Activated T-cell treated with anti-CD3 and anti-CD28 coated beads, Interleukin-2, amount 50 U/mL, for 72 hours (primary cell): Measurements from ENCODE around the gene NUMA1. TPM values are rescaled to one million over a fixed set of nuclear protein-coding genes. Genes with fewer than 3 reads are reported as not detected.

Experiments
- ATAC-seq, 2 donors: fragments of 150-1000 bp; cut with Tn5 transposase; replicated peaks in 1 of 2; 2 replicates each; pipeline ENCODE4 v1.10.0; 2021; ENCODE audit warnings: moderate library complexity in 2 of 2, mild to moderate bottlenecking in 1 of 2
- DNase-seq, 2 donors: peaks; one replicate each; pipeline ENCODE4 v3.0.0; 2021 to 2022; ENCODE audit warnings: mixed read lengths in 1 of 2
- H3K27ac Mint-ChIP-seq: one replicate; pipeline ENCODE4 v1.8.0; 2022; ENCODE audit warnings: mild to moderate bottlenecking, moderate library complexity, mixed read lengths
- H3K27me3 Mint-ChIP-seq: one replicate; pipeline ENCODE4 v1.8.0; 2022; ENCODE audit warnings: low read depth, mixed read lengths
- H3K36me3 Mint-ChIP-seq, 2 donors: one replicate each; pipeline ENCODE4 v1.8.0; 2022; ENCODE audit warnings: mixed read lengths in 2 of 2, mild to moderate bottlenecking in 1 of 2; ENCODE audit not compliant: insufficient read depth in 2 of 2
- H3K4me1 Mint-ChIP-seq: one replicate; pipeline ENCODE4 v1.8.0; 2022; ENCODE audit warnings: low read depth, mixed read lengths
- H3K4me3 Mint-ChIP-seq, 2 donors: one replicate each; pipeline ENCODE4 v1.8.0; 2022; ENCODE audit warnings: mild to moderate bottlenecking in 2 of 2, mixed read lengths in 2 of 2, moderate library complexity in 2 of 2
- H3K9me3 Mint-ChIP-seq, 2 donors: one replicate each; pipeline ENCODE4 v1.8.0; 2022; ENCODE audit warnings: mixed read lengths in 2 of 2
- total RNA-seq, 2 donors: library from RNA; stranded (reverse); gene quantifications; one replicate each; pipeline ENCODE4 v1.2.3, GENCODE V29; 2022

Gene NUMA1, protein sequence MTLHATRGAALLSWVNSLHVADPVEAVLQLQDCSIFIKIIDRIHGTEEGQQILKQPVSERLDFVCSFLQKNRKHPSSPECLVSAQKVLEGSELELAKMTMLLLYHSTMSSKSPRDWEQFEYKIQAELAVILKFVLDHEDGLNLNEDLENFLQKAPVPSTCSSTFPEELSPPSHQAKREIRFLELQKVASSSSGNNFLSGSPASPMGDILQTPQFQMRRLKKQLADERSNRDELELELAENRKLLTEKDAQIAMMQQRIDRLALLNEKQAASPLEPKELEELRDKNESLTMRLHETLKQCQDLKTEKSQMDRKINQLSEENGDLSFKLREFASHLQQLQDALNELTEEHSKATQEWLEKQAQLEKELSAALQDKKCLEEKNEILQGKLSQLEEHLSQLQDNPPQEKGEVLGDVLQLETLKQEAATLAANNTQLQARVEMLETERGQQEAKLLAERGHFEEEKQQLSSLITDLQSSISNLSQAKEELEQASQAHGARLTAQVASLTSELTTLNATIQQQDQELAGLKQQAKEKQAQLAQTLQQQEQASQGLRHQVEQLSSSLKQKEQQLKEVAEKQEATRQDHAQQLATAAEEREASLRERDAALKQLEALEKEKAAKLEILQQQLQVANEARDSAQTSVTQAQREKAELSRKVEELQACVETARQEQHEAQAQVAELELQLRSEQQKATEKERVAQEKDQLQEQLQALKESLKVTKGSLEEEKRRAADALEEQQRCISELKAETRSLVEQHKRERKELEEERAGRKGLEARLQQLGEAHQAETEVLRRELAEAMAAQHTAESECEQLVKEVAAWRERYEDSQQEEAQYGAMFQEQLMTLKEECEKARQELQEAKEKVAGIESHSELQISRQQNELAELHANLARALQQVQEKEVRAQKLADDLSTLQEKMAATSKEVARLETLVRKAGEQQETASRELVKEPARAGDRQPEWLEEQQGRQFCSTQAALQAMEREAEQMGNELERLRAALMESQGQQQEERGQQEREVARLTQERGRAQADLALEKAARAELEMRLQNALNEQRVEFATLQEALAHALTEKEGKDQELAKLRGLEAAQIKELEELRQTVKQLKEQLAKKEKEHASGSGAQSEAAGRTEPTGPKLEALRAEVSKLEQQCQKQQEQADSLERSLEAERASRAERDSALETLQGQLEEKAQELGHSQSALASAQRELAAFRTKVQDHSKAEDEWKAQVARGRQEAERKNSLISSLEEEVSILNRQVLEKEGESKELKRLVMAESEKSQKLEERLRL (N-terminal part only)
- 100 to 1,000 TPM; 156 to 163 TPM for total RNA-seq

GRCh38 chr11:72080326-72081183, at the start of gene NUMA1, which contains the start of gene LRRC51:
Gene NUMA1, minus strand, starts transcription at chr11:72080542. Its CDS starts 44,599 bp downstream, at chr11:72035943.
Gene LRRC51, plus strand, starts transcription at chr11:72080850. Its CDS starts 8,234 bp downstream, at chr11:72089084.
- peak; percentile 95 for ATAC-seq

DNA sequence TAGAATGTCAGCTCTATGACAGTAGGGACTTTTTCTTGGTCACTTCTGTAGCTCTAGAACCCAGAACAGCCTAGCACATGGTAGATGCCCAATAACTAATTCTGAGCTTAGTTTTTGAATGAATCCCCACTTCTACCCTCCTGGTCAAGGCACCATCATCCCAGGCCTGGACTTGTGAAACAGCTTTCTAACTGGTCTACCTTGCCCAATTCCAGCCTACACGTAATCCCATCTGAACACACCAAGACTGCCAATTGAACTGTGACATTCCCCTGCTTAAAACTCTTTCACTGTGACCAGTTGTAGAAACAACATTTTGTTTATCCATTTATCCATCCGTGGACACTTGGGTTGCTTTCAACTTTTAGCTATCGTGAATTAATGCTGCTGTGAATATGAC, 49.0 kb upstream of the NUMA1 start:
- peaks cover 10 to 15% of the 10 kb centered on the region in 2 donors for H3K9me3 Mint-ChIP-seq
- H3K36me3 Mint-ChIP-seq = peaks cover 10 to 21% of the 10 kb centered on the region in 2 donors
- DNase-seq (no peak), ATAC-seq (no peak)
- no peak overlapping the region for H3K27ac Mint-ChIP-seq
- no peaks in the 10 kb centered on the region for H3K4me1 Mint-ChIP-seq
- peaks cover 31% of the 10 kb centered on the region for H3K27me3 Mint-ChIP-seq
- no peak overlapping the region for H3K4me3 Mint-ChIP-seq

More at GRCh38 chr11:72080326-72081183, at the start of gene NUMA1, which contains the start of gene LRRC51:
- peaks cover 36% of the 10 kb centered on the region for H3K4me1 Mint-ChIP-seq
- peak; percentile 98 to 99 for DNase-seq
- no peaks in the 10 kb centered on the region for H3K9me3 Mint-ChIP-seq
- peak within 1 kb of the TSS; percentile 89 for H3K27ac Mint-ChIP-seq
- peaks cover 1% of the 10 kb centered on the region in 2 donors for H3K36me3 Mint-ChIP-seq
- peak within 1 kb of the TSS; percentile 99 for H3K4me3 Mint-ChIP-seq
- H3K27me3 Mint-ChIP-seq = no peaks in the 10 kb centered on the region

DNA sequence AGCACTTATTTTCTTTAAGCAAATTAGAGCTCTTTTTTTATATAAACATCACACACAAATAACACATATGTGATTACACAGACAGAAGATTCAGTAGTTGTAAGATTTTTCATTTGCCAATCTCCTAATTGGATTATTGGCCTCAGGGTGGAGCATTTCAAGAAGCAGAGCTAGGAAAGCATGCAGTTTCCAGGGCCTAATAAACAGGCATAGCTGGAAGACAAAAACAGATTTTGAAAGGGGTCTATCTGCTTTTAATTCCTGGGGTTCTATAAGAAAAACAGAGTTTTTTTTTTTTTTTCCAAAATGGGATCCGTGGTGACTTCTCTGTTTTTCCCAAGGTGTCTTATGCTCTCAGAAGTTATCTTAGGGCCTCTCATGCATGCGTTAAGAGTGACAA, 47.6 kb upstream of the NUMA1 start:
- DNase-seq (no peak), ATAC-seq (no peak)
- Mint-ChIP-seq H3K36me3 (peaks cover 10 to 23% of the 10 kb centered on the region in 2 donors), H3K4me1 (no peaks in the 10 kb centered on the region), H3K27ac (no peak overlapping the region), H3K9me3 (peaks cover 10 to 15% of the 10 kb centered on the region in 2 donors), H3K27me3 (peaks cover 25% of the 10 kb centered on the region), H3K4me3 (no peak overlapping the region)

GRCh38 chr11:72125956-72126355, 45.6 kb upstream of the NUMA1 start:
- DNase-seq (no peak), ATAC-seq (no peak)
- peaks cover 24% of the 10 kb centered on the region for H3K27me3 Mint-ChIP-seq
- no peak overlapping the region for H3K4me3 Mint-ChIP-seq
- H3K36me3 Mint-ChIP-seq = peaks cover 10 to 23% of the 10 kb centered on the region in 2 donors
- peaks cover 10 to 15% of the 10 kb centered on the region in 2 donors for H3K9me3 Mint-ChIP-seq
- no peak overlapping the region for H3K27ac Mint-ChIP-seq
- no peaks in the 10 kb centered on the region for H3K4me1 Mint-ChIP-seq

DNA sequence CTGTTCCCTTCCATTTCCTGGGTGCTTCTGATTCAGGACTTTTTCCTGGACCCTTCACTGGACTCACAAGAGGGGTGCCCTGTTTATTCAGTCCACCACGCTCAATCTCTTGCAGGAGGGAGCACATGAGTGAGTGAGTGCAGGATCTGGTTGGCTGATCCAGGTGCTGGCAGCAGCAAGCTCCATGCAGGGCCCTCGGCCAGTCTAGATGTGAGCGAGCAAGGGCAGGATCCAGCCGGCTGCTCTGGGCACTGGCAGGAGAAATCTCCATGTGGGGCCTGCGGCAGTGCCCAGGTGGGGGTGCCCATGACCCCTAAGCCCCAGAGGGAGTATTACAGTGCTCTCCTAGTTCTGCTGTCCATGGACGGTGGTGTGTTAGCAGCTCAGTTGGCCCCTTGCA, 43.7 kb upstream of the NUMA1 start:
- no peak overlapping the region for H3K27ac Mint-ChIP-seq
- H3K27me3 Mint-ChIP-seq = peaks cover 21% of the 10 kb centered on the region
- DNase-seq (no peak), ATAC-seq (no peak)
- H3K4me3 Mint-ChIP-seq = no peak overlapping the region
- no peaks in the 10 kb centered on the region for H3K4me1 Mint-ChIP-seq
- H3K9me3 Mint-ChIP-seq = peaks cover 8 to 10% of the 10 kb centered on the region in 2 donors
- peaks cover 5 to 16% of the 10 kb centered on the region in 2 donors for H3K36me3 Mint-ChIP-seq

DNA sequence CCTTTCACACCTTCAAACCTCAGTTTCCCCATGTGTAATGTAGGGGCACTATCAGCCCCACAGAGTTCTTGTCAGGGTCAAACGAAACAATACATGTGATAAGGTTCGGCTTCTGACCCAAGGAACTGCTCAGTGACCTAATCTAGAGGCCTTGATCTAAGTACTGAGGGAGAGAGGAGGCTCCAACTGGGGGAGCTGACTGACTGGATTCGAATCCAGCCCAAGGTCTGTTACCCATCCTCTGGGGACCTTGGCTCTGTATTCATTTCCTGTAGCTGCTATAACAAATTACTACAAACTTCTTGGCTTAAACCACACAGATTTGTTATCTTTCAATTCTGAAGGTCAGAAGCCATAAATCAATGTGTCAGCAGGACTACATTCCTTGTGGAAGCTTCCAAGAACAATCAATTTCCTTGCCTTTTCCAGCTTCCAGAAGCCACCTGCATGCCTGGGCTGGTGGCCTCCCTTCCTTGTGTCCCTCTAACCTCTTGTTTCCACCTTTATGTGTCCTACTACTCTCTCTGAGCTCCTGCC, 42.8 kb upstream of the NUMA1 start:
- H3K4me1 Mint-ChIP-seq = no peaks in the 10 kb centered on the region
- ATAC-seq = no peak
- peaks cover 0 to 9% of the 10 kb centered on the region in 2 donors for H3K36me3 Mint-ChIP-seq
- H3K9me3 Mint-ChIP-seq = peaks cover 3 to 4% of the 10 kb centered on the region in 2 donors
- DNase-seq = no peak
- H3K27me3 Mint-ChIP-seq = peaks cover 15% of the 10 kb centered on the region
- H3K27ac Mint-ChIP-seq = no peak overlapping the region
- H3K4me3 Mint-ChIP-seq = no peak overlapping the region

GRCh38 chr11:72122607-72123006, 42.3 kb upstream of the NUMA1 start:
- DNase-seq (no peak), ATAC-seq (no peak)
- no peak overlapping the region for H3K4me3 Mint-ChIP-seq
- H3K27me3 Mint-ChIP-seq = peaks cover 15% of the 10 kb centered on the region
- H3K36me3 Mint-ChIP-seq = peaks cover 0 to 6% of the 10 kb centered on the region in 2 donors
- peaks cover 1 to 2% of the 10 kb centered on the region in 2 donors for H3K9me3 Mint-ChIP-seq
- no peaks in the 10 kb centered on the region for H3K4me1 Mint-ChIP-seq
- H3K27ac Mint-ChIP-seq = no peak overlapping the region

- Mint-ChIP-seq H3K36me3 (peaks cover 0 to 2% of the 10 kb centered on the region in 2 donors), H3K4me1 (no peaks in the 10 kb centered on the region), H3K4me3 (no peak overlapping the region), H3K27ac (no peak overlapping the region), H3K9me3 (no peaks in the 10 kb centered on the region), H3K27me3 (peaks cover 15% of the 10 kb centered on the region)
- DNase-seq (no peak), ATAC-seq (no peak)
These were observed 40.6 kb upstream of the NUMA1 start for GRCh38 chr11:72120930-72121329.

GRCh38 chr11:72119198-72119597, 38.9 kb upstream of the NUMA1 start:
- Mint-ChIP-seq H3K4me1 (no peaks in the 10 kb centered on the region), H3K27ac (no peak overlapping the region), H3K36me3 (peaks cover 0 to under 1% of the 10 kb centered on the region in 2 donors), H3K4me3 (no peak overlapping the region), H3K27me3 (peaks cover 8% of the 10 kb centered on the region), H3K9me3 (no peaks in the 10 kb centered on the region)
- DNase-seq = no peak
- no peak for ATAC-seq

DNA sequence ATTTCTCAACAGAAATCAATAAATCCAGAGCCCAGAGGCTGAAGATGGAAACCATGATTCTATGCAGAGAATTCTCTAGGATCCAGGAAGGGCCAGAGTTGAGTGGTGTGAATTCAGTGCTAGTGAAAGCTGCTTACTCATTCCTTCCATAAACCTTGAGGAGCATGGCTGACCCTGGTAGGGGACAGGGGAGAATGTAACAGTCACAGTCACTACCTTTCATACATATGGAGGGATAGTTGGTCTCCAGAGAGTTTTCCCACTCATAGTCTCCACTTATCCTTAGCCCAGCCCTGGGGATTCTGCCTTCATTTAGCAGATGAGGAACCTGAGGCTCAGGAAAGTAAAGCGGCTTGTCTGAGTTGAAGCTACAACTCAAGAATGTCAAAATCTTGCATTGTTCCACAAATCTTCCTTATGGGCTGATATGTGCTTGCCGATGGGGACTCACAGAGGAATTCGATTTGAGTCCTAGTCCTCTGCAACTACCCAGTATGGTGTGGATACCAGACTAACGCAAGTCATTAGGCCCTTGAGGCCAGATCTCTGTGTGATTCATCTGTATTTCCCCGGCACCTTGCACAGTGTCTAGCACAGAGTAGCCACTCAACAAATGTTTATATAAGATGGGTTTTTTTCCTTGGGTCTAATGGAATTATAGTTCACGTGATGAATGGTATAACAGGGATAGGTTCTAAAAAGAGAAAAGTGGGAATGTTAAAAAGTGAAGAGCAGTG, 35.8 kb upstream of the NUMA1 start:
- DNase-seq = no peak
- no peak for ATAC-seq
- Mint-ChIP-seq H3K4me1 (peaks cover 9% of the 10 kb centered on the region), H3K27ac (no peak overlapping the region), H3K27me3 (no peaks in the 10 kb centered on the region), H3K4me3 (no peak overlapping the region), H3K36me3 (peaks cover 1 to 2% of the 10 kb centered on the region in 2 donors), H3K9me3 (peaks cover 0 to 2% of the 10 kb centered on the region in 2 donors)

DNA sequence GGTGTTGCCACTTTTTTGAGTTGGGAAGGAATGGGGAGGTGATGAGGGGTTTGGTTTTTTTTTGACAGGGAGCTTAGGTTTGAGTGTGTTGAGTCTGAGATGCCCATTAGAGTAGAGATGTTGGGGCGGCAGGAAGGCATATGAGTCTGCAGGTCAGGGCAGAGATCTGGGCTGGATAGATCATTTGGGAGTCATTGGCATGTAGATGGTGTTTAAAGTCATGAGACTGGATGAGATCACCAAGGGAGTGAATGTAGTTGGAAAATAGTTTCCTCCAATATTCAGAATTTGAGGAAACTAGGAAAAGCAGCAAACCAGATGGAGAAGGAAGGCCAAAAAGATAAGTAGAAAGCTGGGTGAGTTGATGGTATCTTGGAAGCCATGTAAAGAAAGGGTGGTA, 34.2 kb upstream of the NUMA1 start:
- H3K36me3 Mint-ChIP-seq = peaks cover 3% of the 10 kb centered on the region in 2 donors
- no peak overlapping the region for H3K27ac Mint-ChIP-seq
- peaks cover 9% of the 10 kb centered on the region for H3K4me1 Mint-ChIP-seq
- H3K27me3 Mint-ChIP-seq = no peaks in the 10 kb centered on the region
- H3K4me3 Mint-ChIP-seq = no peak overlapping the region
- ATAC-seq (no peak), DNase-seq (no peak)
- peaks cover 0 to 2% of the 10 kb centered on the region in 2 donors for H3K9me3 Mint-ChIP-seq
